Activated T-cell treated with anti-CD3 and anti-CD28 coated beads for 1 hour (primary cell): ENCODE measurements around the gene TNFSF13.
"Not testable (repeated sequence)": the region's sequence is repeated elsewhere in the genome, so short reads cannot be mapped to it uniquely, and the experiment has no call there.

Source experiments
- DNase-seq: peaks from one replicate; pipeline ENCODE4 v3.0.0-alpha.2; 2020; ENCODE audit warnings: low read depth

Gene TNFSF13

DNA sequence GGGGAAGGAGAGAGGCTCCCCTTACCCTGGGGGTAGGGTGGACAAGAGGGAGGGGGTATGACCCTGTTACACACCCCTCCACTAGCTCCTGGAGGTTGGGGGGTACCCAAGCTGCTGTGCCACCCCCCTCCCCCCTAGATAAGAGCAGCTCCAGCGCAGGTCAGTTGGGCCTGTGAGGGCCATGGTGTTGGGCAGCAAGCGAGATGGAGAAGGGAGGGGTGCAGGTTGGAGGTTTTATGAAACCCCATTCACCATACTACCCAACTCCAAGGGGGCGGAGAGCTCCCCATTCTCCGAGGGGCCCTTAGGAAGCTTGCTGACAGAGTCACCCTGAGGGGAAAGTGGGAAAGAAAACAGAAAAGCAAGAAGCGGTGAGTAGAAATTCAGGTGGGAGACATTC, 33.0 kb downstream of the TNFSF13 start:
- DNase-seq, result no peak

DNA sequence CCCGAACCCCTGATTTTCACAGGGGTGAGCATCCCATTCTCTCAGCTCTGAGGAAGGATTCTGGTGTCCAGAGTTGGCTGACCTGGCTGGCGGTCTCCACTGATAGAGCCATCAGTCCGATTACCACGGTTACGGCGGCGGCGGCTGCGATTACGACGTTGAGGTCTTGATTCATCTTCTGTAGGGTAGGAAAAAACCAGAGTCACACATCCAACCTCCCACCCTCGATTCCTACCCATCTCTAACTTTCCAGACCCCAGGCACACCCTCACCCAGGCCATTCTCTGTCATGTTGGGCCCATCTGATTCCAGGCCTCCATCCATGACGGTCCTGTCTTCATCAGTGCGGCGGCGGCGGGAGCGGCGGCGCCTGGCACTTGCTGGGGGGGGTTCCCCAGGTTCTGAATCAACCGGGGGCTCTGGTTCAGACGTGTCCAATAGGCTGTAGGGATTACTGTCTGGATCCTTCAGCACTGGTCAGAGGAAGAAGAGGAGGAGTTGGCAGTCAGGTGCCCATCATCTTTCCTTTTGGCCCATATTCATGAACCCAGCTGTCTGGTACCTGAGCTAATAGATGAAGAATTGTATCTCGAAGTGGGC, 34.0 kb downstream of the TNFSF13 start:
- no peak for DNase-seq

DNA sequence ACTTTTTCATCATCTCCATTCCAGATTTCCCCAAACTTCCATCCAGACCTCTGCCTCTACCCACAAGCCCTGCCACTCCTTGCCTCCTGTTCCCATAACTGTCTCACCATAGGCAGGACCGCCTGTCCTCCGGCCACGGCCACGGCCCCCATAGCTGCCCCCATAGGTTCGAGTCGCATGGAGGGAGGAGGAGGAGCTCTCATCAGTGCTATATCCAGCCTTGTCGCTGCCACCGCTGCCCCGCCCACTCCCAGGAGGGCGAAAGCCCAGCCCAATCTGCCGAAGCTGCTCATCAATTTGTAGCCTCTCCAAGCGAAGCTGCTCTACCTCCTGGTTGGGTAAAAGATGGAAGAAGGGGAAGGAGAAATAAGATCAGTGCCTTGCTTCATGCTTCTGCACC, 34.7 kb downstream of the TNFSF13 start:
- no peak for DNase-seq

DNA sequence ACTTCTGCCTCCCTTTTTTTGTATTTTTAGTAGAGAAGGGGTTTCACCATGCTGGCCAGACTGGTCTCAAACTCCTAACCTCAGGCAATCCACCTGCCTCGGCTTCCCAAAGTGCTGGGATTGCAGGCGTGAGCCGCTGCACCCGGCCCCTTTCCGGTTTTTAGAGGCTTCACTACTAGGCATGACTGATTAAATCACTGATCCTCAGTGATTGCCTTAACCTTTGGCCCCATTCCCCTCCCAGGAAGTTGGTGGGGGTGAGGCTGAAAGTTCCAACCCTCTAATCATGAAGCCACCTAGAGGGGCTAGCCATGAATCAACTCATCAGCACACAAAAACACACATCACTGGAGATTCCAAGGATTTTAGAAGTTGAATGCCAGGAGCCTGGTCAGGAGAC, 39.0 kb downstream of the TNFSF13 start:
- not testable (repeated sequence) for DNase-seq

DNA sequence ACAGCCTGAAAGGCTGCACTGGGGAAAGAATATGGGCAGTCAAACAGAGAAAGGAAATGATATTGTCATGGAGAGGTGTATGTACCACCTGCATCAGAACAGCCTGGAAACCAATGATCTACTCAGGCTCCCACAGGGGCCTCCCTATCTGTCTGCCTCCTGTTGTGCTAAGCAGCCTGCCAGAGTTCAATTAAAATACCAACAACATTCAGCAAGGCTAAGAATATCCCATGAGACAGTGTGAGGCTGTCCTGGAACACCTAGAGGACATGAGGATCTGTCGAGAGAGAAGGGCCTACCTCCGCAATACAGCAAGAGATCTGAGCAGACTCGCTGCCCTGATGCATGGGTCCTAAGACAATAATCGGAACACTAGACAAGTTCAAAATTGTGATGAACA, 47.7 kb downstream of the TNFSF13 start:
- DNase-seq, result no peak

DNA sequence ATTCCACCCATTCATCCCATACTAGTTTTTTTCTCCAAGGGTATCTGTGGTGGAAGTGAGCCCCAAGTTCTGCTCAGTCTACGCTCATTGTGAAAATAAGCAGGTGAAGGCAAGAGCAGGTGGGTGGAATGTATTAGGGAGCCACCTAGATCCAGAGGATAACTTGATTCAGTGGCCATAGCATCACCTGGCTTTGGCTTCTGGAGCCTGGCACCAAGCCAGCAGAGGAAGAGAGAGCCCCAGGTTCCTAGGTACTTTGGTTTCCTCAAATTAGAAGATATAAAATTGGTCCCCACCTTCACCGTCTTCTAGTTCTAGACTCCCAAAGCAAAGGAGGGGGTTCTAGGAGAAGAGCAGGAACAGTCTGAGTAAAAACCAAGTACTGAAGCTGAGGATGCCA, 52.1 kb downstream of the TNFSF13 start:
- no peak for DNase-seq
